ENCODE measurements around the gene DSG1. TPM values are rescaled to one million over a fixed set of nuclear protein-coding genes. Genes with fewer than 3 reads are reported as not detected.
A peak's percentile ranks its signal among the peaks of the same experiment; 100 is the strongest.

Gene DSG1
- total and polyA plus RNA-seq, 4 donors: not detected

DNA sequence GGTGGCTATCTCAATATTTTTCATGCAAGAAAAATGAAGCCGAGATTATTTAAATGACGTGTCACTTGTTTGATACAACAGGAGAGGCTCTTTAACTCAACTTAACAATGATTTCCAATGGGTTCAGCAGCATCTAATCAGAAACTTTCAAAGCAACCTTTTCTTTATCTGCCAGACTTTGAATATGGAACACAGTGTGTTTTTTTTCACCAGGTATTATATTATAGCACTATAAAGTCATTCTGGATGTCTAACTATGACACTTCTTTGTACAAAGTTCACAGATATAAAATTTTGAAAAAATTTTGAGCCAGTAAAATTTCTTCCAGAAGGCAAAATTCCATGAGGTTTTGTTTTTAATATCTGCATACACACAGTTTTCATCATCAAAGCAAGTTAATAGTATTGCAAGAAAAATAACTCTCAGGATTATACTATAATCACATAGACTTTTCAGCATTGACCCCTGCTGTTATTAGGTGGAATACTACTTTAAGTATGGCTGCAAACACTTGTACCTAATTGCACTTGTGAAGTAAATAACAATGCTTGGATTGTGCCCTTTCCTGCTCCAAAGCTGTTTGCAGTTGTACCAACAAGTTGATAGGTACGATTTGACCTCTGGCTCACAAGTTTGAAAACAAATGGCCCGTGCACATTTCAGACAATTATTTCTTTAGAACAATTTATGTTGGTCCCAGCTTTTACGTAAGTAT lies 44.0 kb upstream of the DSG1 start:
- DNase-seq: no peak
- 63 to 78% methylated on average over 5 of the region's 5 CpGs for WGBS, 2 donors
- Histone ChIP-seq H3K9ac (ENCODE audit: insufficient read depth in 1 of 2, low read length in 2 of 2) (no peak overlapping the region), H3K27me3 (ENCODE audit: control insufficient read depth in 3 of 3, insufficient read depth in 3 of 3, low read length in 2 of 3) (no peaks in the 10 kb centered on the region), H3K4me1 (ENCODE audit: control insufficient read depth in 5 of 5, insufficient read depth in 5 of 5, low read length in 5 of 5) (peaks cover 0 to 5% (median 3%) of the 10 kb centered on the region in 5 donors), H3K27ac (ENCODE audit: low read depth in 1 of 2, low read length in 1 of 2) (no peak overlapping the region), H3K9me3 (ENCODE audit: control insufficient read depth in 4 of 4, insufficient read depth in 3 of 4, low read length in 3 of 4) (no peaks in the 10 kb centered on the region), H3K4me3 (no peak overlapping the region), H3K36me3 (ENCODE audit: control insufficient read depth in 4 of 4, insufficient read depth in 4 of 4, low read length in 4 of 4) (no peaks in the 10 kb centered on the region)
- TF ChIP-seq, protein P1, sequence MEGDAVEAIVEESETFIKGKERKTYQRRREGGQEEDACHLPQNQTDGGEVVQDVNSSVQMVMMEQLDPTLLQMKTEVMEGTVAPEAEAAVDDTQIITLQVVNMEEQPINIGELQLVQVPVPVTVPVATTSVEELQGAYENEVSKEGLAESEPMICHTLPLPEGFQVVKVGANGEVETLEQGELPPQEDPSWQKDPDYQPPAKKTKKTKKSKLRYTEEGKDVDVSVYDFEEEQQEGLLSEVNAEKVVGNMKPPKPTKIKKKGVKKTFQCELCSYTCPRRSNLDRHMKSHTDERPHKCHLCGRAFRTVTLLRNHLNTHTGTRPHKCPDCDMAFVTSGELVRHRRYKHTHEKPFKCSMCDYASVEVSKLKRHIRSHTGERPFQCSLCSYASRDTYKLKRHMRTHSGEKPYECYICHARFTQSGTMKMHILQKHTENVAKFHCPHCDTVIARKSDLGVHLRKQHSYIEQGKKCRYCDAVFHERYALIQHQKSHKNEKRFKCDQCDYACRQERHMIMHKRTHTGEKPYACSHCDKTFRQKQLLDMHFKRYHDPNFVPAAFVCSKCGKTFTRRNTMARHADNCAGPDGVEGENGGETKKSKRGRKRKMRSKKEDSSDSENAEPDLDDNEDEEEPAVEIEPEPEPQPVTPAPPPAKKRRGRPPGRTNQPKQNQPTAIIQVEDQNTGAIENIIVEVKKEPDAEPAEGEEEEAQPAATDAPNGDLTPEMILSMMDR (IDR thresholded peaks at IDR 0.05; ENCODE audit: control extremely low read depth, extremely low read depth): no peak
- ATAC-seq (ENCODE audit: insufficient read depth, low FRiP score): no peak

DNA sequence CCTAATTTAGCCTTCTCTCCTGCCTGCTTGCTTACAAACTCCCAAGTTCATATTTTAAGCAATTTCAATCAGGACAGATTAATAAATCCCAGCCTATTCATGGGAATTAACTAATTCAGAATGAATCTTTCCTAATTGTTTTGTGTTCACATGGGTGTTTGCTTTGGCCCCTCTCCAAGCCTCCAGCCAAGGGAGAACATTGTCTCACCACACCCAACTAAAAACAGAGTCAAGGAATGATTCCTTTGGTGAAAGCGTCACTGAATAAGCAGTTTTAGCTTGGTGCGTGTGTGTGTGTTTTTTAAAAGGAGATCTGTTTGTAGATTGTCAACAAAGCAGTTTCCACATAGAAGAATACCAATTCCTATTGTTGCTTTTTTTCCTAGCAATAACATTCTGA lies 43.0 kb upstream of the DSG1 start:
- no peak for ATAC-seq (ENCODE audit: insufficient read depth, low FRiP score)
- peak in 1 of 3 donors; percentile 9 for DNase-seq
- Histone ChIP-seq H3K9ac (ENCODE audit: insufficient read depth in 1 of 2, low read length in 2 of 2) (no peak overlapping the region), H3K4me3 (no peak overlapping the region), H3K36me3 (ENCODE audit: control insufficient read depth in 4 of 4, insufficient read depth in 4 of 4, low read length in 4 of 4) (no peaks in the 10 kb centered on the region), H3K27ac (ENCODE audit: low read depth in 1 of 2, low read length in 1 of 2) (no peak overlapping the region), H3K9me3 (ENCODE audit: control insufficient read depth in 4 of 4, insufficient read depth in 3 of 4, low read length in 3 of 4) (no peaks in the 10 kb centered on the region), H3K4me1 (ENCODE audit: control insufficient read depth in 5 of 5, insufficient read depth in 5 of 5, low read length in 5 of 5) (peaks cover 0 to 5% (median 0%) of the 10 kb centered on the region in 5 donors), H3K27me3 (ENCODE audit: control insufficient read depth in 3 of 3, insufficient read depth in 3 of 3, low read length in 2 of 3) (no peaks in the 10 kb centered on the region)
- TF ChIP-seq, protein P1 (IDR thresholded peaks at IDR 0.05; ENCODE audit: control extremely low read depth, extremely low read depth): no peak
- WGBS, 2 donors: 39 to 66% methylated on average over 2 of the region's 2 CpGs

- no peaks in the 10 kb centered on the region for H3K36me3 ChIP-seq (ENCODE audit: control insufficient read depth in 4 of 4, insufficient read depth in 4 of 4, low read length in 4 of 4)
- H3K27ac ChIP-seq (ENCODE audit: low read depth in 1 of 2, low read length in 1 of 2): no peak overlapping the region
- TF ChIP-seq, protein P1 (IDR thresholded peaks at IDR 0.05; ENCODE audit: control extremely low read depth, extremely low read depth): no peak
- no peaks in the 10 kb centered on the region for H3K27me3 ChIP-seq (ENCODE audit: control insufficient read depth in 3 of 3, insufficient read depth in 3 of 3, low read length in 2 of 3)
- H3K9ac ChIP-seq (ENCODE audit: insufficient read depth in 1 of 2, low read length in 2 of 2): no peak overlapping the region
- no peak overlapping the region for H3K4me3 ChIP-seq
- peaks cover 0 to 7% (median 0%) of the 10 kb centered on the region in 5 donors for H3K4me1 ChIP-seq (ENCODE audit: control insufficient read depth in 5 of 5, insufficient read depth in 5 of 5, low read length in 5 of 5)
- 33 to 45% methylated on average over 3 of the region's 3 CpGs for WGBS, 2 donors
- peak; percentile 75 for ATAC-seq (ENCODE audit: insufficient read depth, low FRiP score)
- no peak for DNase-seq
- H3K9me3 ChIP-seq (ENCODE audit: control insufficient read depth in 4 of 4, insufficient read depth in 3 of 4, low read length in 3 of 4): no peaks in the 10 kb centered on the region
These were observed 42.1 kb upstream of the DSG1 start for GRCh38 chr18:31275722-31276463.
